ENCODE results near the gene HHAT. TPM values are rescaled to one million over a fixed set of nuclear protein-coding genes. Genes with fewer than 3 reads are reported as not detected.

Gene HHAT
- total RNA-seq, 4 donors from 2014 or later = 4.6 to 8.8 (median 6.7) TPM

GRCh38 chr1:210505601-210506496 lies 177.1 kb downstream of the HHAT start:
- 59 to 73% methylated on average over 7 of the region's 7 CpGs for whole genome bisulfite sequencing, 2 donors
- no peak overlapping the region for H3K4me3 ChIP-seq (ENCODE audit: low read depth, poor library complexity, severe bottlenecking)
- DNase-seq (ENCODE audit: low spot score in 2 of 2) = no peak
- intact Hi-C loops (cut with DNase I; ENCODE audit: low total_unique reads) = no loop called here
- TF ChIP-seq CTCF (IDR thresholded peaks at IDR 0.05) (no peak), POLR2A (IDR thresholded peaks at IDR 0.05) (no peak)

- H3K4me3 ChIP-seq (ENCODE audit: low read depth, poor library complexity, severe bottlenecking) = no peak overlapping the region
- no peak for DNase-seq (ENCODE audit: low spot score in 2 of 2)
- 86 to 90% methylated on average over 2 of the region's 2 CpGs for WGBS, 2 donors
- intact Hi-C loops (cut with DNase I; ENCODE audit: low total_unique reads) = no loop called here
- no peak for TF ChIP-seq CTCF (IDR thresholded peaks at IDR 0.05)
- no peak for TF ChIP-seq POLR2A (IDR thresholded peaks at IDR 0.05)
Observed at GRCh38 chr1:210506689-210507088, 178.0 kb downstream of the HHAT start.

- DNase-seq (ENCODE audit: low spot score in 2 of 2) = no peak
- intact Hi-C loops (cut with DNase I; ENCODE audit: low total_unique reads) = no loop called here
- no peak overlapping the region for H3K4me3 ChIP-seq (ENCODE audit: low read depth, poor library complexity, severe bottlenecking)
- TF ChIP-seq CTCF (IDR thresholded peaks at IDR 0.05) = no peak
- TF ChIP-seq POLR2A (IDR thresholded peaks at IDR 0.05) = no peak
- 67 to 79% methylated on average over 3 of the region's 3 CpGs for WGBS, 2 donors
Observed at GRCh38 chr1:210516092-210516656, 187.5 kb downstream of the HHAT start.

- no peak for TF ChIP-seq POLR2A (IDR thresholded peaks at IDR 0.05)
- TF ChIP-seq CTCF (IDR thresholded peaks at IDR 0.05) = no peak
- peak in 1 of 2 donors; percentile 7 for DNase-seq (ENCODE audit: low spot score in 2 of 2)
- intact Hi-C loops (cut with DNase I; ENCODE audit: low total_unique reads) = no loop called here
- WGBS, 2 donors = 76 to 77% methylated on average over 5 of the region's 5 CpGs
- H3K4me3 ChIP-seq (ENCODE audit: low read depth, poor library complexity, severe bottlenecking) = no peak overlapping the region
Observed at GRCh38 chr1:210516697-210517459, 188.2 kb downstream of the HHAT start.

- no peak for TF ChIP-seq POLR2A (IDR thresholded peaks at IDR 0.05)
- no peak for TF ChIP-seq CTCF (IDR thresholded peaks at IDR 0.05)
- intact Hi-C loops (cut with DNase I; ENCODE audit: low total_unique reads) = no loop called here
- H3K4me3 ChIP-seq (ENCODE audit: low read depth, poor library complexity, severe bottlenecking) = no peak overlapping the region
- WGBS, 2 donors = 73 to 79% methylated on average over 4 of the region's 4 CpGs
- no peak for DNase-seq (ENCODE audit: low spot score in 2 of 2)
Observed at GRCh38 chr1:210523830-210524229, 195.1 kb downstream of the HHAT start.

Measured in lower leg skin (tissue), 4 donors.